GM12892 (cell line): ENCODE results near the gene DNAH11.

ENCODE experiments used
- POLR2A ChIP-seq: IDR thresholded peaks from 2 replicates; pipeline ENCODE4 v1.6.1; 2011; ENCODE audit warnings: low read depth, low read length, control low read depth
- TAF1 ChIP-seq: IDR thresholded peaks from 2 replicates; pipeline ENCODE4 v1.6.1; 2011; ENCODE audit warnings: low read depth, mild to moderate bottlenecking, control low read depth, low read length, borderline replicate concordance

DNA sequence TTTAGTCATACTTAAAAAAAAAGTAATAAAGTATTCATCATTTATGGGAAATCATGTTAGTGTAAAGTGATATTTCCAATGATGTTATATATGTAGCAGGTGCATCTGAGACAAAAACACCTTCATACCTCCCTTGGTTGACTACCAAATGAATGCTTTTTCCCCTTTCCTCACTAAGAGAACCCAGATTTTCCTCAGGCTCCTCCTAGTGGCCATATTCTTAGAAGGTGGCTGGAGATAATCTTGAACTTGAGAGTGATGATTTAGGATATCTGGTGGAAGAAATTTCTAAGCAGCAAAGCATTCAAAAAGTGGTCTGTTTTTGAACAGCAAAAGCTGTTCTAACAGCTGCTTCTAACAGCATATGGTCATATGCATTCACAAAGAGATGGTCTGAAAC is 16.8 kb upstream of the DNAH11 start:
- TF ChIP-seq POLR2A (no peak), TAF1 (no peak)
